Calu3 (cell line): ENCODE results near the gene KRABD2.

Experiments
- BruUV-seq: library from RNA; stranded (reverse); fragments of 400-500 nt; replicated peaks from 2 replicates; lab custom pipeline; 2021; lab: Mats Ljungman, UMichigan
- CTCF ChIA-PET: fragments of 300-600 bp; sonication (Branson Sonifier 250); formaldehyde crosslinking; loops from one replicate; lab custom pipeline; 2022; ENCODE audit warnings: antibody characterized with exemption; lab: Charles Lee
- DNase-seq: peaks from one replicate; pipeline ENCODE4 v3.0.0; 2022
- H3K27ac Mint-ChIP-seq: one replicate; pipeline ENCODE4 v1.8.0; 2022; ENCODE audit warnings: mixed read lengths; ENCODE audit not compliant: unreplicated experiment
- H3K27me3 Mint-ChIP-seq: one replicate; pipeline ENCODE4 v1.8.0; 2022; ENCODE audit warnings: mixed read lengths; ENCODE audit not compliant: unreplicated experiment
- H3K36me3 Mint-ChIP-seq: one replicate; pipeline ENCODE4 v1.8.0; 2022; ENCODE audit warnings: mild to moderate bottlenecking, moderate library complexity, mixed read lengths; ENCODE audit not compliant: insufficient read depth, unreplicated experiment
- H3K4me1 Mint-ChIP-seq: one replicate; pipeline ENCODE4 v1.8.0; 2022; ENCODE audit warnings: mild to moderate bottlenecking, low read depth, mixed read lengths; ENCODE audit not compliant: unreplicated experiment
- H3K4me3 Mint-ChIP-seq: one replicate; pipeline ENCODE4 v1.8.0; 2022; ENCODE audit warnings: mild to moderate bottlenecking, low read depth, moderate library complexity, mixed read lengths; ENCODE audit not compliant: unreplicated experiment
- H3K9me3 Mint-ChIP-seq: one replicate; pipeline ENCODE4 v1.8.0; 2022; ENCODE audit warnings: low read depth, mixed read lengths; ENCODE audit not compliant: unreplicated experiment
- CTCF ChIP-seq: fragments of 200-600 bp; IDR thresholded peaks from one replicate; pipeline ENCODE4 v1.8.0; 2022; ENCODE audit warnings: antibody characterized with exemption; ENCODE audit not compliant: unreplicated experiment
- intact Hi-C: fragments of 100-400 bp; cut with micrococcal nuclease; formaldehyde crosslinking; loops from one replicate; pipeline ENCODE4 v1.10.0; 2022; ENCODE audit not compliant: unreplicated experiment

KRABD2 gene

GRCh38 chr17:8406174-8406573 is 29.7 kb upstream of the KRABD2 start:
- Mint-ChIP-seq H3K36me3 (peaks cover 5% of the 10 kb centered on the region), H3K9me3 (no peaks in the 10 kb centered on the region), H3K27ac (no peak overlapping the region), H3K4me3 (no peak overlapping the region), H3K27me3 (peaks cover 8% of the 10 kb centered on the region), H3K4me1 (peaks cover 8% of the 10 kb centered on the region)
- no peak for TF ChIP-seq CTCF
- intact Hi-C loops, result no loop called here
- no peak for DNase-seq
- BruUV-seq, result no TSS peak
- CTCF ChIA-PET, result no interaction called here

- H3K9me3 Mint-ChIP-seq, result no peaks in the 10 kb centered on the region
- TF ChIP-seq CTCF, result no peak
- peaks cover 8% of the 10 kb centered on the region for H3K4me1 Mint-ChIP-seq
- H3K4me3 Mint-ChIP-seq, result no peak overlapping the region
- CTCF ChIA-PET, result no interaction called here
- no TSS peak for BruUV-seq
- intact Hi-C loops, result no loop called here
- H3K27me3 Mint-ChIP-seq, result peaks cover 14% of the 10 kb centered on the region
- peaks cover 5% of the 10 kb centered on the region for H3K36me3 Mint-ChIP-seq
- DNase-seq, result no peak
- no peak overlapping the region for H3K27ac Mint-ChIP-seq
Observed at GRCh38 chr17:8405499-8406016, 29.1 kb upstream of the KRABD2 start.

- no peaks in the 10 kb centered on the region for H3K9me3 Mint-ChIP-seq
- H3K36me3 Mint-ChIP-seq, result no peaks in the 10 kb centered on the region
- H3K4me1 Mint-ChIP-seq, result peaks cover 2% of the 10 kb centered on the region
- no TSS peak for BruUV-seq
- CTCF ChIA-PET, result no interaction called here
- intact Hi-C loops, result no loop called here
- peaks cover 17% of the 10 kb centered on the region for H3K27me3 Mint-ChIP-seq
- H3K27ac Mint-ChIP-seq, result no peak overlapping the region
- H3K4me3 Mint-ChIP-seq, result no peak overlapping the region
- TF ChIP-seq CTCF, result no peak
- no peak for DNase-seq
Observed at GRCh38 chr17:8402921-8403536, 26.5 kb upstream of the KRABD2 start.

GRCh38 chr17:8401107-8401506 is 24.6 kb upstream of the KRABD2 start:
- Mint-ChIP-seq H3K36me3 (no peaks in the 10 kb centered on the region), H3K27me3 (peaks cover 23% of the 10 kb centered on the region), H3K27ac (no peak overlapping the region), H3K9me3 (no peaks in the 10 kb centered on the region), H3K4me3 (no peak overlapping the region), H3K4me1 (peaks cover 11% of the 10 kb centered on the region)
- CTCF ChIA-PET, result no interaction called here
- DNase-seq, result no peak
- intact Hi-C loops, result no loop called here
- no peak for TF ChIP-seq CTCF
- no TSS peak for BruUV-seq
